Urothelium cell line (cell line): ENCODE measurements around the gene AVEN.
A peak's percentile ranks its signal among the peaks of the same experiment; 100 is the strongest.
"Not testable (repeated sequence)": the region's sequence is repeated elsewhere in the genome, so short reads cannot be mapped to it uniquely, and the experiment has no call there.

Experiments
- DNase-seq: peaks from one replicate; pipeline ENCODE4 v3.0.0; 2011; ENCODE audit warnings: low spot score, mixed read lengths
- FAIRE-seq: peaks from 2 replicates; lab custom pipeline; 2011; peaks lifted over from hg19 to GRCh38; lab: Jason Lieb, UNC

AVEN gene, protein sequence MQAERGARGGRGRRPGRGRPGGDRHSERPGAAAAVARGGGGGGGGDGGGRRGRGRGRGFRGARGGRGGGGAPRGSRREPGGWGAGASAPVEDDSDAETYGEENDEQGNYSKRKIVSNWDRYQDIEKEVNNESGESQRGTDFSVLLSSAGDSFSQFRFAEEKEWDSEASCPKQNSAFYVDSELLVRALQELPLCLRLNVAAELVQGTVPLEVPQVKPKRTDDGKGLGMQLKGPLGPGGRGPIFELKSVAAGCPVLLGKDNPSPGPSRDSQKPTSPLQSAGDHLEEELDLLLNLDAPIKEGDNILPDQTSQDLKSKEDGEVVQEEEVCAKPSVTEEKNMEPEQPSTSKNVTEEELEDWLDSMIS

DNA sequence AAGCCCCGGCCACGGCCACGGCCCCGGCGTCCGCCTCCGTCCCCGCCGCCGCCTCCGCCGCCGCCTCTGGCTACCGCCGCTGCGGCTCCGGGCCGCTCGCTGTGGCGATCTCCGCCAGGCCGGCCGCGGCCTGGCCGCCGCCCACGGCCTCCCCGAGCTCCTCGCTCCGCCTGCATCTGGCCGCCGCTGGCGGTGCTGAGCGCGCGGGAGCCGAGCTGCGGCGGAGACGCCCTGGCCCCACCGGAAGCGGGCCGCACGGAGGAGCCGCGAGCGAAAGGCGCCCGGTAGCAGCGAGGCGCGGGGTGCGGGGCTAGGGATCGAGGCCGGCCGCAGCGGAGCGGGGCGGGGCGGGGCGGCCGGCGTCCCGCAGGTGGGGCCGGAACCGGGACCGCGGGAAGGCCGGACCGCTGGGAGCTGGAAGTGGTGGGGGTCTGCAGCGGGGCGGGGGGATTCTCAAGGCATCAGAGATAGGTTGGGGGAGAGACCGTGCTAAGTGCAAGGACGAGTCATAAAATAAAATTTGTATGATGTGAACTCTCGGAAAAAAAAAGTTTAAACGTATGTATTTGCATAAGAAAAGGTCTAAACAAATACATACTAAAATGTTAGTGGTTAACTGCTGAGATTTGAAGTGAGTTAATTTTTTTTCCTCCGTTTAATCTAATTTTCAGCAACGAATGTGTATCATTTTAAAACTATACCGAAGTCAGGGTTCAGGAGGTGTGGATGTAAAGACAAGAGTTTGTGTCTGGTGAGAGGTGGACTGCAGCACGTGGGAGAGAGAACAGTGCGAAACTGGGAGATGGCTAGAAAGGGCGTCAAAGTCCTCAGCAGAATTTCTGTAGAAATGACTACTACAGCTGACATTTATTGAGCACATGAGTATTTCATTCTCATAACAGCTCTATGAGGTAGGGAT is at the start of gene AVEN:
Gene AVEN (minus strand): TSS at position 334 of the 919 bp plus-strand sequence. CDS start 158 bp downstream, at position 176.
- FAIRE-seq (no peak), DNase-seq (peak; percentile 54)

DNA sequence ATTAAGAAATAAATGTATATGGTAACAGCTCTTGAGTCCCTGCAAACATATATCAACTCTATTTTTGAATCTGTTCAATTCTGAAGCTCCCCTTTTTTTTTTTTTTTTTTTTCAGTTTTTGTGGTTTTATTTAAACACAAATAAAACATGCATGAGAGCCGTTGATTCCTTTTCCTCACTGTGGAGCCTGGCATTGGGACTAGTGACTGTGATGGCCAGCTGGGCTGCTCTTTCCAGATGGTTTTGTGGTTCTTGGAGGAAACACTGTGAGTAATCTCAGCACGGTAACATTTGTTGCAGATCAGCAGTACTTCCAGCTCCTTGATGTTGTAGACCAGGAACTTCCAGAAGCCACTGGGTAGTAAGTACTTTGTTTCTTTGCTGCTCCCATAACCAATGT is 46.7 kb upstream of the AVEN start:
- FAIRE-seq: no peak
- no peak for DNase-seq

DNA sequence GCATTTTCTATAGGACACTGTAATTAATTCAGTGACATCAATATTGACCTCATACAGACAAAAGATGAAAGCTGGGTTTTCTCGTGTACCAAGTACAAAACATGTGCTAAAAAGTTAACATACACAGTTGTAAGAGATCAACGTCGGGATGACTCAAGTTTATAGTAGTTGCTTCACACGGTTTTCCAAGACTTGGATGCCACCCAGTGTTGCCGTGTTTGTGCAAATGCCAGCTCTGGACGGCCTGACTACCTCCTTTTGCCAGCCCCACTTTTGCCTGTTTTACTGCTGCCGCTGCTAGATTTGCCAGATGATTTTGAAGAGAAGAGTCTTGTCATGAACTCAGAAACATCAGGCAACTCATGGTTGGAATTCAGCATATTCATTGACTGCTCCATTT is 45.1 kb upstream of the AVEN start:
- DNase-seq (no peak), FAIRE-seq (no peak)

DNA sequence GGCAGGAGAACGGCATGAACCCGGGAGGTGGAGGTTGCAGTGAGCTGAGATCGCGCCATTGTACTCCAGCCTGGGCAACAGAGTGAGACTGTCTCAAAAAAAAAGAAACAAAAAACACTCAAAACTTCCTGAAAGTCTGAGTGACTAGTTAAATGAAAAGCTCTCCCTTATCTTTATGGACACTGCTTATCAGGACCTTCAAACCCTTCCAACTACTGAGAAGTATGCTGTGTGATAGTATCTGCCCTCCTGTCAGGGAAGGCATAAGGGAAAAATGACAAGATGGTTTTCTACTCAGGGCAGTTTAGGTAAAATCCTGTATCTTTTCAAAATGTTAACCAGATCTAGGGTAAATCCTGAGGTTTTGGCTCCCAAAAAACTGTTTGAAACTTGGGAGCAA is 40.9 kb upstream of the AVEN start:
- DNase-seq: no peak
- no peak for FAIRE-seq

DNA sequence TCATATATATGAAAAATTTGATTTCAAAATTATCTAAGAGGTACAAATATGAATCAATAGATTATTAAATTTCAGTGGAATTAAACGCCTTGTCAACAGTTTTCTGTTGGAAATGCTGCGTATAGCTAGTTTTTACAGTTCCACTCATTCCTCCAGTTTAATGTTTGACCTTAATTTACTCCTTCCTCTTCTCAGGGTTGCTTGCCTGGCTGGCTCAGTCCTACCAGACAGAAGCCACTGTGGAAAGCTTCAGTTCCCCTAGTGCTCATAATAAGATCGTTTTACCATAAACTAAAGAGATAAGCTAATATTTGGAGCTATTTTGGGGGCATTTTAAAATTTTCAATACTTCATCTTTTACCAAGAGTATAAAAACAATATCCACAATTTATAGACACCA is 39.9 kb upstream of the AVEN start:
- FAIRE-seq: no peak
- no peak for DNase-seq

DNA sequence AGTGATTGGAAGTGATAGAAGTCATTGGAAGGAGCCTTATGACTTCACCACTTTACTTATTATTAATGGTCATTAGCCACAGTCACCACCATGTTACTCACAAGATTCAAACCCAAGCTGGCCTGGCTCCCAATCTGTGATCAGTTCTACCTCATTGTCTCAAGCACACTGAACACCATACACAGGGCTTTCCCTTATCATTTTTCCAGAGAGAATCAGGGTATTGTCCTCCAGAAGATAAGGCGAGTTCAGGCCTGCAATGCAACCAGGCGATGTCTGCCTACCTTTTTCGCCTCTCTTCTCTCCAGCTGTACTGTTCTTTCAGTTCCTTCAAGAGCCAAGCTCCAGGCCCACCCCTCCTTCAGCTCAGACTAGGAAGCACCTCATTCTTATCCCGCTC is 37.8 kb upstream of the AVEN start:
- DNase-seq (no peak), FAIRE-seq (no peak)

DNA sequence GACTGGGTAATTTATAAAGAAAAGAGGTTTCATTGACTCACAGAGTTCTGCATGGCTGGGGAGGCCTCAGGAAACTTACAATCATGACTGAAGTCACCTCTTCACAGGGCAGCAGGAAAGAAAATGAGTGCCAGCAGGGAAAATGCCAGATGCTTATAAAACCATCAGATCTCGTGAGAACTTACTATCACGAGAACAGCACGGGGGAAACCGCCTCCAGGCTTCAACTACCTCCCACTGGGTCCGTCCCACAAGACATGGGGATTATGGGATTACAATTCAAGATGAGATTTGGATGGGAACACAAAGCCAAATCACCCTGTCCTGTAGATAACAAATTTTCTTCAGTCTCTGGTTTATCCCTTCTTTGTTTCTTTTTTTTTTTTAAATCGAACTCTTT is 31.0 kb upstream of the AVEN start:
- DNase-seq (no peak), FAIRE-seq (no peak)

DNA sequence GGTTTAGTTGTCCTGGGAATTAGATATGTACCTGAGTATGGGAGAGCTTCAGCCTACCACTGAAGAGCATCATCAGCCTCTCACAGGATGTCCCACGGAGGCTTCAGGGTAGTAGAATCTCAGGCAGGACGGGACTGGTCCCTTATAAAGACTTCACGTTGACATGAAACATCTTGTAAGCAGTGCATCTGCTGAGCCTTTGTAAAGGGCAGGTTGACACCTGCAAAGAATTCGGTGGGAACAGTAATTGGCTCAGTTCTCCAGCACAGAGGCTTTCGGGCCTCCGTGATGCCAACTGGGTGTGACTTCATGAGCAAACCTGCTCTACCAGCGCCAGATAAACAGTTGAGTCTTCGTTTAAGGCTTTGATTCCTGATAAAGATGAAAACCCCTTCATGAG is 26.9 kb upstream of the AVEN start:
- DNase-seq: no peak
- no peak for FAIRE-seq

DNA sequence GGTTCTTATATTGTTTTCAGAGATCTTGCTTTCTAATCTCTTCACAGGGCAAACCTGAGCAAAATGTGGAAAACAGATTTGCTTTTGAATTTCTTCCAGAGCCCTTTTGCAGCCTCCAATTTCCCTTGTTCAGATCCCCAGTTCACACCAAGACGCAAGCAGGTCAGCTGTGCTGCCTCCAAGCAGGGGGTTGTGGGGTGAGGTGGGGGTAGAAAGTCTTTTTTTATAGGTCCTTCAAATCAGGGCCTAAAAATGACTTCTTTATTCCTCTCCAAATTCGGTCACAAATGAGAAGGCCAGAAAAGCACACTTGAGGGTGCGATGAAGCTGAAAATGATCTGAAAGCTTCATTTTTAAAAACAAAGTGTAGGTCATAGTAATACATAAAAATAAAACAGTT is 26.3 kb upstream of the AVEN start:
- DNase-seq (no peak), FAIRE-seq (no peak)

DNA sequence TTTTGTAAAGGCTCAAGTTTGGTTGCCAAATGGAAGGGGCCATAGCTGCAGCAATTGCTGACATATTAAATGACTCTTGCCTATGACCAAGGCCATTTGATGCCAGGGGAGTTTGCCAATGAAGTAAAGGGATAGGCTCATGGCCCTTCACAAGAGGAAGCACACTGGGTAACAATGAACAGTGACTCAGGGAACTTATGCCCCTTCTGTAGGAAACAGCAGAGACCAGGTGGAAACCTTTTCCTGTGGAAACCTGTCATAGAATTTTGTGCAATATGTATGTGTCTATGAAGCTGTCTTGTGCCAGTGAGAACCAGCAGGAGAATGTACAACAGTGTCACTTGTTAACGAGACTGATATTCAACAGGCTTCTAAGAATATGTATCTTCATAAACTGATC is 25.4 kb upstream of the AVEN start:
- no peak for DNase-seq
- FAIRE-seq: no peak

DNA sequence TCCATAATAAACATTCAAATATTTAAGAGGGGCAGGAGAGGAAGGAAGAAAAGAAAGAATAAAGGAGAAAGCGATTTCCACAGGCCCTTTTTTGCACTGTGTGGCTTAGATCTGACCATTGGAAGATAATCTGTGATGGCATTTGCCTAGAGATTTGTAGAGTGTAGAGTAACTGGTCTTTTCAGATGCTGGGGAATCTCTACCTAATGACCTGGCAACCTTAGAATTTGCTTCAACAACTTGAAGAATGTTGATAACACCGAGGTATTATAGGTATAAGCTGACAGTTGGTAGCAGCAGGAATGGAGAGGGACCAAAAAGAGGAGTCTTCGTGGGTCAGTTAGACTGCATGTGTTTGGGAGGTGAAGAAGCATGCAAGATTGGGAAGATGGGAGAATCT is 20.9 kb upstream of the AVEN start:
- FAIRE-seq: no peak

DNA sequence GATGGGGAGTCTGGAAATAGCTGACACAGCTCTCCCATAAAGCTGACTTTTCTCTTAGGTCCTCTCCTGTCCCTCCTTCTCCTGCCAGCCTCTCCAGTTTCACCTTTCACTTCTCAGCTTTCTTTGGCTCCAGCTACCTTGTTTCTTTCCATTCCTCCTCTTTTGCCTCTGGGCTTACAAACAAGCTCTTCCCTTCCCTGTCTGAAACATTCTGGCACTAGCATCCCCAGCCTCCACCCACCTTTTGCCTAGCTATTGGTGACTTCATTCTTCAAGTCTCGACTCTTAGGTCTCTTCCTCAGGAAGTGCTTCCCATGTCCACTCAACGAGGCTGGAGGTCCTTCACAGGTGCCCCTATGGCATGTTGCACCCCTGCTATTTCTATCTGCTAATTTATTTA is 20.5 kb upstream of the AVEN start:
- DNase-seq (no peak), FAIRE-seq (no peak)

More for the DNA sequence above, 20.9 kb upstream of the AVEN start:
- no peak for DNase-seq

DNA sequence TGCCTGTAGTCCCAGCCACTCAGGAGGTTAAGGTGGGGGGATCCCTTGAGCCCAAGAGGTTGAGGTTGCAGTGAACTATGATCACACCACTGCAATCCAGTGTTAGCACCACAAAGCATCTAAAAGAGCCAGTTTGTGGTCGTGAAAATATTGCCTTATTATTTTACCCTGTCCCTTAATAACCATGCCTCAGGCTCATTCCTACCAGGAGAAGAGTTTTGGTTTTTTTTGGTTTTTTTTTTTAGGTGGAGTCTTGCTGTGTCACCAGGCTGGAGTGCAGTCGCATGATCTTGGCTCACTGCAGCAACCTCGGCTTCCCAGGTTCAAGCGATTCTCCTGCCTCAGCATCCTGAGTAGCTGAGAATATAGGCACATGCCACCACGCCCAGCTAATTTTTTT is 17.9 kb upstream of the AVEN start:
- FAIRE-seq (no peak), DNase-seq (no peak)

DNA sequence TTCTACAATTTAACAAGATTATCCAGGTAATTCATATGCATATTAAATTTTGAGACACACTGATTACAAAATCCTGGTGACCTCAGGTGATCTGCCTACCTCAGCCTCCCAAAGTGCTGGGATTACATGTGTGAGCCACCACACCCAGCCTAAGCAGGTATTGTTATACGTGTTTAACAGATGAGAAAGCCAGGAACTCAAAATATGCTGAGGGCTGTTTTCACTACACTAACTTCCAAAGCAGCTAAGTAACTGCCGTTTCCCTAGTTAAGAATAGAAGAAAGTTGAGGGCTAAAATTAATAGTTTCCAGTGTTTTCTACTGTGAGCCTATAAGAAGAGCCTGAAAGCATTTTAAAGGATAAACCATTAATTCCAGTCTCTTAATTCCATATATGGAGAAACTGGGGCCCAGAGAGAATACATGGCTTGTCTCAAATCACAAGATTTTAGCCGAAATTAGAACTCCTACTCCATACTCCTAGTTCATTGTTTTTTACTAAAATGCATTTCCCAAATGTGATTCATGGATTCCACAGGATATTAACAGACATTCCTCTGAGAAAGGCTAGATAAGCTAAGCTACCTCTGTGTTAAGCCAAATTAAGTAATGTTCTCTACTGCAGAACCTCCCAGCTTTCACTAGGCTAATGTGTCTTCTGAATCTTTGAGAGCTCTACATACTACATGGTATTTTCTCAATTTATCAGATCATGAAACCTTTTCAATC is 17.0 kb upstream of the AVEN start:
- no peak for FAIRE-seq
- DNase-seq: peak; percentile 24

DNA sequence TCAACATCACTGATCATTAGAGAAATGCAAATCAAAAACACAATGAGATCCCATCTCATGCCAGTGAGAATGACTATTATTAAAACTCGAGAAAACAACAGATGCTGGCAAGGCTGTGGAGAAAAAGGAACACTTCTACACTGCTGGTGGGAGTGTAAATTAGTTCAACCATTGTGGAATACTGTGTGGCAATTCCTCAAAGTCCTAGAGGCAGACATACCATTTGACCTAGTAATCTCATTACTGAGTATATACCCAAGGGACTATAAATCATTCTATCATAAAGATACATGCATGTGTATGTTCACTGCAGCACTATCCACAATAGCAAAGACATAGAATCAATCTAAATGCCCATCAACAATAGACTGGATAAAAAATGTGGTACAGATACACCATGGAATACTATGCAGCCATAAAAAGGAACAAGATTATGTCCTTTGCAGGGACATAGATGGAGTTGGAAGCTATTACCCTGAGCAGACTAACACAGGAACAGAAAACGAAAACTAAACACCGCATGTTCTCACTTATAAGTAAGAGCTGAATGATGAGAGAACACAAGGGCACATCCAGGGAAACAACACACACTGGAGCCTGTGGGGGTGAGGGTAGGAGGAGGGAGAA is 15.2 kb upstream of the AVEN start:
- FAIRE-seq (no peak), DNase-seq (no peak)

DNA sequence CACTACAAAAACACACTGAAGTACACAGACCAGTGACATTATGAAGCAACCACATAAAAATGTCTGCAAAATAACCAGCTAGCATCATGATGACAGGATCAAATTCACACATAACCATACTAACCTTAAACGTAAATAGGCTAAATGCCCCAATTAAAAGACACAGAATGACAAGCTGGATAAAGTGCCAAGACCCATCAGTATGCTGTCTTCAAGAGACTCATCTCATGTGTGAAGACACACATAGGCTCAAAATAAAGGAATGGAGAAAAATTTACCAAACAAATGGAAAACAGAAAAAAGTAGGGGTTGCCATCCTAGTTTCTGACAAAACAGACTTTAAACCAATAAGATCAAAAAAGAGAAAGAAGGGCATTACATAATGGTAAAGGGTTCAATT is 11.4 kb upstream of the AVEN start:
- DNase-seq, FAIRE-seq: not testable (repeated sequence)

DNA sequence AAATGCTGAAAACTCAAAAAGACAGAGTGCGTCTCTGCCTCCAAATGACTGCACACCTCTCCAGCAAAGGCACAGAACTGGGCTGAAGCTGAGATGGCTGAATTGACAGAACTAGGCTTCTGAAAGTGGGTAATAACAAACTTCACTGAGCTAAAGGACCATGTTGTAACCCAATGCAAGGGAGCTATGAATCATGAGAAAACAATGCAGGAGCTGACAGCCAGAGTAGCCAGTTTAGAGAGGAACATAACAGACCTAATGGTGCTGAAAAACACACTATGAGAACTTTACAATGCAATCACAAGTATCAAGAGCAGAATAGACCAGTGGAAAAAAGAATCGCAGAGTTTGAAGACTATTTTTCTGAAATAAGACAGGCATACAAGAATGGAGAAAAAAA is 10.1 kb upstream of the AVEN start:
- no peak for FAIRE-seq

DNA sequence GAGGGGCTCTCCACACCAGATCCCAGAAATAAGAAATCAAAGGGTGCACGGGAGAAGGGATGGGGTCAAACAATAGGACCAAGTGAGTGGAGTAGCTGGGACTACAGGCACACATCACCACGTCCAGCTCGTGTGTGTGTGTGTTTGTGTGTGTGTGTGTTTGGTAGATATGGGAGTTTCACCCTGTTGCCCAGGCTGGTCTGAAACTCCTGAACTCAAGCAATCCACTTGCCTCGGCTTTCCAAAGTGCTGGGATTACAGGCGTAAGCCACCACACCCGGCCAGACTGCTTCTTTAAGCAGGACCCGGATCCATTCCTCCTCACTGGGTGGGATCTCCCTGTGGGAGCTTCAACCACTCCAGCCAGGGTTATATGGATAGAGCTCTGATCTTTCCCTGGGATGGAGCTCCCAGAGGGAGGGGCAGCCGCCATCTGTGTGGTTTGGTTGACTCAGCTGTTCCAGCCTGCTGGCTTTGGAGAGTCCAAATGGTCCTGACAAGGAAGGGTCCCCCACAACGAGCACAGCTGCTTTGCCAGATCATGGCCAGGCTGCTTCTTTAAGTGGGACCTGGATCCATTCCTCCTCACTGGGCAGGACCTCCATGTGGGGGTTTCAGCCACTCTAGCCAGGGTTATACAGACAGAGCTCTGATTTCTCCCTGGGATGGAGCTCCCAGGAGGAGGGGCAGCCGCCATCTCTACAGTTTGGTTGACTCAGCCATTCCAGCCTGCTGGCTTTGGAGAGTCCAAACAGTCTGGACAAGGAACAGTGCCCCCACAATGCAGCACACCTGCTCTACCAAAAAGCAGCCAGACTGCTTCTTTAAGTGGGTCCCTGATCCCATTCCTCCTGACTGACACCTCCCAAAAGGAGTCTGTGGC is 9.1 kb upstream of the AVEN start:
- DNase-seq (no peak), FAIRE-seq (no peak)

More for the DNA sequence above, 10.1 kb upstream of the AVEN start:
- DNase-seq: no peak

DNA sequence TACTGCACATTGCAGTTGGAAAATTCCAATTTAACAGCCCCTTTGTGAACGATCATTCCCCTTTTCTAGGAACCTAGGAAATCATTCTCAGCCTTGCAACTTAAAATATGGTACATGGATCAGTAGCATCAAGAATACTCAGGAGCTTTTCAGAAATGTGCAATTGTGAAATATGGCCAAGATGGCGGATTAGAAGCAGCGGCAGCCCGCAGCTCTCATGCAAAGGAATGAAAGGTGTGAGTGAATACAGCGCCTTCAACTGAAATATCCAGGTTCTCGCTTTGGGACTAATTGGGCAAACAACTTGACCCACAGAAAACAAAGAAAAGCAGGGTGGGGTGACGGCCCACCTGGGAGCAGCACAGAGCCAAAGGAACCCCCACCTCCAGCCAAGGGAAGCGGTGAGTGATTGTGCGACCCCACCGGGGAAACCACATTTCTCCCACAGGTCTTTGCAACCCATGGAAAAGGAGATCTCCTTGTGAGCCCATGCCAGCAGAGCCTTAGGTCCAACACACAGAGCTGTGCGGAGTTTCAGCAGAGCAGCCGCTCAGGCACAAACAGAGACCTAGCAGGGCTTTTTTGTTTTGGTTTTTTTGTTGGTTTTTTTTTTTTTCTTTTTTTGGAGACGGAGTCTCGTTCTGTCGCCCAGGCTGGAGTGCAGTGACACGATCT is 7.6 kb upstream of the AVEN start:
- no peak for FAIRE-seq
- DNase-seq: no peak
